Progenitor cell of endocrine pancreas (in vitro differentiated cells): Measurements from ENCODE around the gene SLC9A5. TPM values are rescaled to one million over a fixed set of nuclear protein-coding genes. Genes with fewer than 3 reads are reported as not detected.

Source experiments
- DNase-seq: peaks from one replicate; pipeline ENCODE4 v3.0.0; 2021; ENCODE audit warnings: low spot score; ENCODE audit not compliant: unreplicated experiment
- H3K27ac Mint-ChIP-seq: 2 replicates; pipeline ENCODE4 v1.8.0; 2021; ENCODE audit warnings: mild to moderate bottlenecking, moderate library complexity, mixed read lengths
- H3K27me3 Mint-ChIP-seq: 2 replicates; pipeline ENCODE4 v1.8.0; 2021; ENCODE audit warnings: mixed read lengths
- H3K36me3 Mint-ChIP-seq: 2 replicates; pipeline ENCODE4 v1.8.0; 2022; ENCODE audit warnings: mixed read lengths; ENCODE audit not compliant: insufficient read depth
- H3K4me1 Mint-ChIP-seq: 2 replicates; pipeline ENCODE4 v1.8.0; 2021; ENCODE audit warnings: low read depth, mixed read lengths
- H3K4me3 Mint-ChIP-seq: 2 replicates; pipeline ENCODE4 v1.8.0; 2021; ENCODE audit warnings: low read depth, mild to moderate bottlenecking, moderate library complexity, mixed read lengths
- H3K9me3 Mint-ChIP-seq: 2 replicates; pipeline ENCODE4 v1.8.0; 2021; ENCODE audit warnings: low read depth, mixed read lengths
- total RNA-seq: library from RNA; stranded (reverse); gene quantifications from 2 replicates; pipeline ENCODE4 v1.2.1, GENCODE V29; 2021
- TF ChIP-seq, protein P1 (sequence below): fragments of 200-600 bp; sonication (generic); IDR thresholded peaks from one replicate; pipeline ENCODE4 v1.5.0; 2021; ENCODE audit warnings: antibody characterized with exemption, mild to moderate bottlenecking; ENCODE audit not compliant: unreplicated experiment

The SLC9A5 gene
- total RNA-seq, 1 donor from 2014 or later = 3.4 TPM

DNA sequence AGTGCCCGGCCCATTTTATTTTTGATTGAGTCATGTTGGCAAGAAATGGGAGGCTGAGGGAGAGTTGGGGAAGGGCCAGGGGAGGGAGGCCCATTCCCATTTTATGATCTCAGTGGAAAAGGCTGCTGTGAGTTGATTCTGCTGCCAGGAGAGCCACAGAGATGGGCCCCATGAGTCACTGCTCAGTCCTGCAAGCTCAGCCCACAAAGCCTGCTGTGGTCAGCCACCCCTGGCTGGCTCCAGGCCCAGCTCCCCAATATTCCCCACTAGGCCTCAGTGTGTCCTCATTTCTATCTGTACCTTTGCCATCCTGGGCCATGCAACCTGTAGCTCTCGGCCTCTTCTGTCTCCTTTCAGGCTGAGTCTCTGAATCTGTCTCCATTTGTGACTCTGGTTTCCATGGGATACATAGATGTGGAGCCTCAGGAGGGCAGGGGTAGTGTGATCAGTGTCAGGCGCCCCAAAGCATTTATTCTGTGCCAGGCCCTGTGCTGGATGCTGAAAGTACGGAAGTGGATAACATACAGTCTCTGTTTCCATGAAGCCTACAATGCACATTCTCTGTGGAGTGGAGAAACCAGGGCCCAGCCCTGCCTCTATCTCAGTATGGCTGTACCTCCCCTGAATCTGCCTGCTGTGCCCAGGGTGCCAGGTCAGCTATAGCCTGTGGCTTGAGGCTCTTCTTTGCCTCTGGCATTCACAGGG lies 28.7 kb downstream of the SLC9A5 start:
- TF ChIP-seq, protein P1, sequence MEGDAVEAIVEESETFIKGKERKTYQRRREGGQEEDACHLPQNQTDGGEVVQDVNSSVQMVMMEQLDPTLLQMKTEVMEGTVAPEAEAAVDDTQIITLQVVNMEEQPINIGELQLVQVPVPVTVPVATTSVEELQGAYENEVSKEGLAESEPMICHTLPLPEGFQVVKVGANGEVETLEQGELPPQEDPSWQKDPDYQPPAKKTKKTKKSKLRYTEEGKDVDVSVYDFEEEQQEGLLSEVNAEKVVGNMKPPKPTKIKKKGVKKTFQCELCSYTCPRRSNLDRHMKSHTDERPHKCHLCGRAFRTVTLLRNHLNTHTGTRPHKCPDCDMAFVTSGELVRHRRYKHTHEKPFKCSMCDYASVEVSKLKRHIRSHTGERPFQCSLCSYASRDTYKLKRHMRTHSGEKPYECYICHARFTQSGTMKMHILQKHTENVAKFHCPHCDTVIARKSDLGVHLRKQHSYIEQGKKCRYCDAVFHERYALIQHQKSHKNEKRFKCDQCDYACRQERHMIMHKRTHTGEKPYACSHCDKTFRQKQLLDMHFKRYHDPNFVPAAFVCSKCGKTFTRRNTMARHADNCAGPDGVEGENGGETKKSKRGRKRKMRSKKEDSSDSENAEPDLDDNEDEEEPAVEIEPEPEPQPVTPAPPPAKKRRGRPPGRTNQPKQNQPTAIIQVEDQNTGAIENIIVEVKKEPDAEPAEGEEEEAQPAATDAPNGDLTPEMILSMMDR = no peak
- no peak for DNase-seq
- Mint-ChIP-seq H3K27ac (no peak overlapping the region), H3K36me3 (no peaks in the 10 kb centered on the region), H3K27me3 (peaks cover 6% of the 10 kb centered on the region), H3K9me3 (no peaks in the 10 kb centered on the region), H3K4me1 (no peaks in the 10 kb centered on the region), H3K4me3 (peak overlapping the region; percentile 23)

DNA sequence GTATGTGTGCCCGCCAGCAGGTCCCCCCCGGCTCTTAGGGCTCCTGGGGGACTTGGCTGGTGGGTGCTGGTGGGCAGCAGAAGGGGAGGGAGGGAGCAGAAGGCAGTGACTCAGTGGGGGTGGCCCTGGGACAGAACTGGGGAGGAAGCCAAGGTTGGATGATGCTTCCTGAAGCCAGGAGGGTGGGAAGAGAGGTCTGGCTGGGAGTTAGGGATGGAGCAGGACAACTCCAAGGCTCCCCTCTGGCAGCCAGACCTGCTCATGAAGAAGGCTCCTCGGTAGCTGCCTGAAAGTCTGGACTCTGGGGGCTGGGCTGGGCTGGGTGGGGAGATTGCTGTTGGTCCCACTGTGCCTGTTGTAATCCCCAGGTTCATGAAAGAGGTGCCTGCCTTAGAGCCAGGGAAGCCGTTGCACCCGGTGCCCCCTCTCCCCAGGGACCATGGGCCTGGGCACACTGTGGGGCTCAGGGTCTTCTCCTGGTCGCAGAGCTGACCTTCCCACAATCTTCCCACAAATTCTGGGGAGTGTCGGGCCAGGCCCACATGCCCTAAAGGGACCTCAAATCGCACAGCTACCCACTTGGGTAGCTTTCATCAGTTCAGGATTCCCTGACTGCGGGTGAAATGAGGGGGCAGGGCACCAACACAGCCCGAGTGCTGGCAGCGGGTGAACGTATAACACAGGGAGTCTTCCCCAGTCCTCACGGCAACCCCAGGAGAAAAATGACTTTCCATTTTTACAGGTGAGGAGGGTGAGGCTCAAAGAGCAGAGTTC lies 29.4 kb downstream of the SLC9A5 start:
- TF ChIP-seq, protein P1 = no peak
- H3K9me3 Mint-ChIP-seq = no peaks in the 10 kb centered on the region
- H3K4me1 Mint-ChIP-seq = no peaks in the 10 kb centered on the region
- H3K27me3 Mint-ChIP-seq = peaks cover 13% of the 10 kb centered on the region
- no peak overlapping the region for H3K27ac Mint-ChIP-seq
- H3K4me3 Mint-ChIP-seq = peak overlapping the region; percentile 50
- no peaks in the 10 kb centered on the region for H3K36me3 Mint-ChIP-seq
- DNase-seq = no peak

DNA sequence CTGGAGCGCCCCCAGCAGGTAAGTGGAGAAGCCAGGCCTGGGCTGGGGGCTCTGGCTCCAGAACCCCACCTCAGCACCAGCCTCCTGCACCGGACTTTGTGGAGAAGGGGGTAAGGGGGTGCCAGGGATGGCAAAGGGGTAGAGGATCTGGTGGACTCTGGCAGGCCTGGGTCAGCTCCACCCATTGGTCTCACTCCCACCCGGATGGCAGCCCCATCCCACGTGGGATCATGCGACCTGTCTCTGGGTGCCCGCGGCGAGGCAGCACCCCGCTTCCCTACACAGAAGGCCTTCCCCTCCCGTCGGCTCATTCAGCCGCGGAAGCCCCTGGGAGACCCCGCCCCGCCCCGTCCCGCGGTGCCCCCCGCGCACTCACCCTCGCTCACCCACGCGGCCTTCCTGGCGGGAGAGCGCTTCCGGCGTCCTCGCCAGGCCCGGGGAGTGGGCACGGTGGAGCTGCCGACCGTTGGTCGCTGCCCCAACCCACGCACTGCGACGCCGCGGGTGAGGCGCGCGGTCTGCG lies 30.1 kb downstream of the SLC9A5 start:
- H3K9me3 Mint-ChIP-seq = no peaks in the 10 kb centered on the region
- H3K4me3 Mint-ChIP-seq = peak overlapping the region; percentile 50
- no peak overlapping the region for H3K27ac Mint-ChIP-seq
- DNase-seq = no peak
- no peaks in the 10 kb centered on the region for H3K36me3 Mint-ChIP-seq
- H3K27me3 Mint-ChIP-seq = peaks cover 19% of the 10 kb centered on the region
- TF ChIP-seq, protein P1 = peak; percentile 24
- no peaks in the 10 kb centered on the region for H3K4me1 Mint-ChIP-seq

DNA sequence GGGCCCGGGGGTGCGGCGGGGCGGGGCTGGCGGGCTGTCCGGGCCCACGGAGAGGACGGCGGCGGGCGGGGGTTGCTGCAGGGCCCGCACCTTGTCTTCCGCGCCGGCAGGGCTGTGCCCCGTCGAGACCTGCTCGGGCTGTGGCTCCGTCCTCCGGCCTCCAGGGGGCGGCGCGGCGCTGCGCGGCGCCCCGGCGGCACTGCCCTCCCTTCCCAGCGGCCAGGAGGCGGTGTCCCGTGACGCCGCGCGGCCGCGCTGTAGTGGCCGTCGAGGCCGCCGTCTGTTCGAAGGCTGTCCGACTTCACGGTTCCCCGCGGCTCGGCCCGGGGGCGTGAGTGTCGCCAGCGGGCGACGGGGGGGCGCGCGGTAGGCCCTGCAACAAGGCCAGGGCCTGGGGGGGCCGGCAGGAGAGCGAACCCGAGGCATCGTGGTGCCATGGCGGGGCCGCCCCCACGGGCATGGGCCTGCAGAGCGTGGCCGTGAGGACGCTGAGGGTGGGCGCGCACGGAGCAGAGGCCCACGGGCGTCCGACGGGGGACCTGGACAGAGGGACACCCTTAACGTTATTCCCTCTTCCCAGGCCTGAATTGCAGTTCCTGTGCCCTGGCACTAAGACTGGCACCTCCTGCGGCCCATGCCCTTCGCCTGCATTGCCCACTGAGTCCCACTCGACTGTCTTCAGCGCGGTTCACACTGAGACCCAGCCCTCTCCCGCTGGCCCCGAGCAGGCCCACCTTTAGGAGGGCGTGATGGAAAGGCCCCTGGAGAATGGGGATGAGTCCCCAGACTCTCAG lies 30.7 kb downstream of the SLC9A5 start, which contains the start of gene PLEKHG4:
TSS of gene PLEKHG4 (plus strand) at position 237 of the 794 bp plus-strand sequence. CDS start at position 750, 513 bp downstream.
- H3K4me1 Mint-ChIP-seq = no peaks in the 10 kb centered on the region
- TF ChIP-seq, protein P1 = peak; percentile 77
- H3K4me3 Mint-ChIP-seq = peak within 1 kb of the TSS; percentile 50
- H3K27me3 Mint-ChIP-seq = peaks cover 22% of the 10 kb centered on the region
- H3K36me3 Mint-ChIP-seq = no peaks in the 10 kb centered on the region
- DNase-seq = peak; percentile 57
- no peak within 1 kb of the TSS for H3K27ac Mint-ChIP-seq
- H3K9me3 Mint-ChIP-seq = no peaks in the 10 kb centered on the region
